GM21390 (cell line): ENCODE measurements around the gene VWF.
A peak's percentile ranks its signal among the peaks of the same experiment; 100 is the strongest.
"Not testable (repeated sequence)": the region's sequence is repeated elsewhere in the genome, so short reads cannot be mapped to it uniquely, and the experiment has no call there.

ENCODE experiments used
- ATAC-seq: cut with Tn5 transposase; IDR thresholded peaks from one replicate; pipeline ENCODE4 v1.9.1; 2021; ENCODE audit not compliant: unreplicated experiment

The VWF gene

GRCh38 chr12:6124411-6125309, at the start of gene VWF:
Gene VWF, minus strand, starts transcription at chr12:6124670. Its CDS starts 1,474 bp downstream, at chr12:6123196.
- no peak for ATAC-seq

GRCh38 chr12:6172862-6173261, 48.4 kb upstream of the VWF start:
- no peak for ATAC-seq

- ATAC-seq = no peak
Measured at GRCh38 chr12:6172086-6172485, 47.6 kb upstream of the VWF start.

GRCh38 chr12:6171409-6172015, 47.0 kb upstream of the VWF start:
- no peak for ATAC-seq

- ATAC-seq = peak; percentile 75
Measured at GRCh38 chr12:6167327-6168280, 43.1 kb upstream of the VWF start.

GRCh38 chr12:6166808-6167207, 42.3 kb upstream of the VWF start:
- no peak for ATAC-seq

GRCh38 chr12:6165395-6165794, 40.9 kb upstream of the VWF start:
- ATAC-seq = no peak

- ATAC-seq = no peak
Measured at GRCh38 chr12:6163416-6164060, 39.1 kb upstream of the VWF start.

GRCh38 chr12:6161124-6161882, 36.8 kb upstream of the VWF start:
- ATAC-seq = no peak

- ATAC-seq = not testable (repeated sequence)
Measured at GRCh38 chr12:6160049-6160649, 35.7 kb upstream of the VWF start.

- not testable (repeated sequence) for ATAC-seq
Measured at GRCh38 chr12:6159166-6160011, 34.9 kb upstream of the VWF start.

GRCh38 chr12:6158749-6159148, 34.3 kb upstream of the VWF start:
- no peak for ATAC-seq

- ATAC-seq = no peak
Measured at GRCh38 chr12:6158255-6158654, 33.8 kb upstream of the VWF start.

GRCh38 chr12:6157482-6157881, 33.0 kb upstream of the VWF start:
- no peak for ATAC-seq

- ATAC-seq = no peak
Measured at GRCh38 chr12:6154730-6155459, 30.4 kb upstream of the VWF start.

- ATAC-seq = not testable (repeated sequence)
Measured at GRCh38 chr12:6148722-6149121, 24.3 kb upstream of the VWF start.

- no peak for ATAC-seq
Measured at GRCh38 chr12:6148061-6148460, 23.6 kb upstream of the VWF start.

- ATAC-seq = no peak
Measured at GRCh38 chr12:6146951-6147350, 22.5 kb upstream of the VWF start.
